ENCODE results near the gene PRLH.

DNA sequence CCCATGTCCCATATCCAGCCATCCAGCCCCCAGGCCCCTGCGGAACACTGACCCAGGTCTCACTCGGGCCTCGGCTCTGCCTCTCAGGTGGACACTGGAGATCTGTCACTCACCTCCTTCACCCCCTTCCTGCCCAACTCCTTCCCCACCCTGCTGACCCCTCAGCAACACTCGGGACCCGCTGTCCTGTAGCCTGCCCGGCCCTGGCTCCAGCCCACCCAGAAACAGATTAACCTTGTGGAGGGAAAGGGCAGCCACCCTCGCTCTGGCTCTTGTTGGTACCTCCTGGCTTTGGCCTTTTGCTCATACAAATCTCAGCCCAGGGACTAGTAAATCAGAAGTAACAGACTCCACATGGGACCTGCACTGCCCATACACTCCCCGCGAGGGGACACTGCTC is 29.8 kb upstream of the PRLH start:
- TF ChIP-seq CTCF (conservative IDR thresholded peaks at IDR 0.05; ENCODE audit: low read depth, low read length) (no peak), EZH2 (IDR thresholded peaks at IDR 0.05; ENCODE audit: borderline replicate concordance, low read depth, low read length, poor library complexity, severe bottlenecking) (no peak)
